Sigmoid colon (tissue), 4 donors: ENCODE results near the gene DLGAP4.

Source experiments
- CTCF ChIP-seq, 4 experiments: fragments of 450-650 bp in 3 of 4; fragments of 200-600 bp in 1 of 4; IDR thresholded peaks; one replicate each; pipeline ENCODE4 v1.5.1; 2016 to 2019; ENCODE audit warnings: antibody characterized with exemption in 4 of 4, mild to moderate bottlenecking in 3 of 4, moderate library complexity in 2 of 4
- EP300 ChIP-seq, 4 donors: sonication (generic); formaldehyde crosslinking; IDR thresholded peaks; one replicate each; pipeline ENCODE4 v1.6.1; 2017; ENCODE audit warnings: antibody characterized with exemption in 4 of 4
- POLR2A ChIP-seq, 2 donors: fragments of 450-650 bp; IDR thresholded peaks; one replicate each; pipeline ENCODE4 v1.6.1; 2016; ENCODE audit warnings: antibody characterized with exemption in 2 of 2, mild to moderate bottlenecking in 2 of 2, moderate library complexity in 2 of 2

GRCh38 chr20:36465109-36466080 is 159.3 kb downstream of the DLGAP4 start:
- no peak for TF ChIP-seq POLR2A (IDR thresholded peaks at IDR 0.05)
- TF ChIP-seq CTCF (IDR thresholded peaks at IDR 0.05): no peak
- TF ChIP-seq EP300 (IDR thresholded peaks at IDR 0.05): no peak
